ENCODE measurements around the gene CCDC6. TPM values are rescaled to one million over a fixed set of nuclear protein-coding genes. Genes with fewer than 3 reads are reported as not detected.

Gene CCDC6
- polyA plus RNA-seq, 2 of the 4 experiments (the other 2 are of a cell fraction) = 21.4 to 43.5 TPM

- TF ChIP-seq, protein P1, sequence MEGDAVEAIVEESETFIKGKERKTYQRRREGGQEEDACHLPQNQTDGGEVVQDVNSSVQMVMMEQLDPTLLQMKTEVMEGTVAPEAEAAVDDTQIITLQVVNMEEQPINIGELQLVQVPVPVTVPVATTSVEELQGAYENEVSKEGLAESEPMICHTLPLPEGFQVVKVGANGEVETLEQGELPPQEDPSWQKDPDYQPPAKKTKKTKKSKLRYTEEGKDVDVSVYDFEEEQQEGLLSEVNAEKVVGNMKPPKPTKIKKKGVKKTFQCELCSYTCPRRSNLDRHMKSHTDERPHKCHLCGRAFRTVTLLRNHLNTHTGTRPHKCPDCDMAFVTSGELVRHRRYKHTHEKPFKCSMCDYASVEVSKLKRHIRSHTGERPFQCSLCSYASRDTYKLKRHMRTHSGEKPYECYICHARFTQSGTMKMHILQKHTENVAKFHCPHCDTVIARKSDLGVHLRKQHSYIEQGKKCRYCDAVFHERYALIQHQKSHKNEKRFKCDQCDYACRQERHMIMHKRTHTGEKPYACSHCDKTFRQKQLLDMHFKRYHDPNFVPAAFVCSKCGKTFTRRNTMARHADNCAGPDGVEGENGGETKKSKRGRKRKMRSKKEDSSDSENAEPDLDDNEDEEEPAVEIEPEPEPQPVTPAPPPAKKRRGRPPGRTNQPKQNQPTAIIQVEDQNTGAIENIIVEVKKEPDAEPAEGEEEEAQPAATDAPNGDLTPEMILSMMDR (IDR thresholded peaks at IDR 0.05) = no peak
- TF ChIP-seq PHF8 (IDR thresholded peaks at IDR 0.05; ENCODE audit: borderline replicate concordance, low read depth) = no peak
- TF ChIP-seq CEBPB (IDR thresholded peaks at IDR 0.05) = no peak
- no peak for TF ChIP-seq KDM5A (IDR thresholded peaks at IDR 0.05)
- TF ChIP-seq RNF2 (IDR thresholded peaks at IDR 0.05; ENCODE audit: borderline replicate concordance, low read depth) = no peak
- TF ChIP-seq, protein P2, sequence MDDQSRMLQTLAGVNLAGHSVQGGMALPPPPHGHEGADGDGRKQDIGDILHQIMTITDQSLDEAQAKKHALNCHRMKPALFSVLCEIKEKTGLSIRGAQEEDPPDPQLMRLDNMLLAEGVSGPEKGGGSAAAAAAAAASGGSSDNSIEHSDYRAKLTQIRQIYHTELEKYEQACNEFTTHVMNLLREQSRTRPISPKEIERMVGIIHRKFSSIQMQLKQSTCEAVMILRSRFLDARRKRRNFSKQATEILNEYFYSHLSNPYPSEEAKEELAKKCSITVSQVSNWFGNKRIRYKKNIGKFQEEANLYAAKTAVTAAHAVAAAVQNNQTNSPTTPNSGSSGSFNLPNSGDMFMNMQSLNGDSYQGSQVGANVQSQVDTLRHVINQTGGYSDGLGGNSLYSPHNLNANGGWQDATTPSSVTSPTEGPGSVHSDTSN (IDR thresholded peaks at IDR 0.05) = no peak
- no peak for TF ChIP-seq HOXB13 (CRISPR knock-in tag; IDR thresholded peaks at IDR 0.05; ENCODE audit: low read depth)
Measured at GRCh38 chr10:59847326-59847725, 59.0 kb downstream of the CCDC6 start (continued).

GRCh38 chr10:59844436-59844835 is 61.9 kb downstream of the CCDC6 start:
- Histone ChIP-seq H3K4me2 (no peak overlapping the region), H3K4me3 (no peak overlapping the region), H3K9me3 (no peaks in the 10 kb centered on the region), H3K4me1 (no peaks in the 10 kb centered on the region), H3K27ac (no peak overlapping the region)
- ATAC-seq (no peak), DNase-seq (ENCODE audit: low read depth in 1 of 2, low spot score in 1 of 2) (no peak), FAIRE-seq (no peak)
- CTCF ChIA-PET = interaction anchor here (0.8 to 2.3 kb wide), 3 partner anchors 14 to 271 kb away, joined by 3 to 8 read pairs (median 3); no protein-coding TSS in a partner anchor
- TF ChIP-seq SMC3 (IDR thresholded peaks at IDR 0.05) (no peak), HOXB5 (CRISPR knock-in tag; IDR thresholded peaks at IDR 0.05) (no peak), GATA3 (IDR thresholded peaks at IDR 0.05; ENCODE audit: borderline replicate concordance) (no peak), MAZ (IDR thresholded peaks at IDR 0.05; ENCODE audit: borderline replicate concordance, low read depth, low read length) (no peak), HOXA7 (CRISPR knock-in tag; IDR thresholded peaks at IDR 0.05) (no peak), ZFP36 (IDR thresholded peaks at IDR 0.05; ENCODE audit: borderline replicate concordance, partially characterized antibody) (no peak), ZSCAN20 (CRISPR knock-in tag; IDR thresholded peaks at IDR 0.05) (no peak)
- 88% methylated on average over 3 of the region's 3 CpGs for WGBS (ENCODE audit: missing lambda C conversion rate)
- POLR2A ChIA-PET = no interaction called here

- no peak for ATAC-seq
- DNase-seq (ENCODE audit: low read depth in 1 of 2, low spot score in 1 of 2) = no peak
- H3K4me3 ChIP-seq = no peak overlapping the region
- WGBS (ENCODE audit: missing lambda C conversion rate) = 83% methylated on average over 2 of the region's 2 CpGs
- POLR2A ChIA-PET = no interaction called here
- no peak overlapping the region for H3K27ac ChIP-seq
- FAIRE-seq = no peak
- H3K9me3 ChIP-seq = no peaks in the 10 kb centered on the region
- H3K4me2 ChIP-seq = no peak overlapping the region
- CTCF ChIA-PET = interaction anchor here (1.1 to 2.3 kb wide), 2 partner anchors 13 to 89 kb away, joined by 3 to 8 read pairs; no protein-coding TSS in a partner anchor
- no peaks in the 10 kb centered on the region for H3K4me1 ChIP-seq
- no peak for TF ChIP-seq RCOR1 (IDR thresholded peaks at IDR 0.05; ENCODE audit: low read depth, low read length)
- TF ChIP-seq NPAS2 (CRISPR knock-in tag; IDR thresholded peaks at IDR 0.05; ENCODE audit: borderline replicate concordance) = no peak
- TF ChIP-seq, protein P1 (IDR thresholded peaks at IDR 0.05) = no peak
- TF ChIP-seq MAZ (IDR thresholded peaks at IDR 0.05; ENCODE audit: borderline replicate concordance, low read depth, low read length) = no peak
- TF ChIP-seq CBX2 (IDR thresholded peaks at IDR 0.05; ENCODE audit: borderline replicate concordance, low read depth) = no peak
- TF ChIP-seq HES2 (IDR thresholded peaks at IDR 0.05) = no peak
- TF ChIP-seq POLR2AphosphoS2 (conservative IDR thresholded peaks at IDR 0.05; ENCODE audit: low read length) = no peak
- no peak for TF ChIP-seq GATA3 (IDR thresholded peaks at IDR 0.05; ENCODE audit: borderline replicate concordance)
- TF ChIP-seq ATOH8 (CRISPR knock-in tag; IDR thresholded peaks at IDR 0.05; ENCODE audit: low read depth) = no peak
- TF ChIP-seq JUNB (IDR thresholded peaks at IDR 0.05) = no peak
- no peak for TF ChIP-seq KDM5A (IDR thresholded peaks at IDR 0.05)
- TF ChIP-seq FOXS1 (CRISPR knock-in tag; IDR thresholded peaks at IDR 0.05) = no peak
Measured at GRCh38 chr10:59843748-59844147, 62.6 kb downstream of the CCDC6 start.

Measured in A549 (cell line).